Measurements from ENCODE around the gene ZNF530. TPM values are rescaled to one million over a fixed set of nuclear protein-coding genes. Genes with fewer than 3 reads are reported as not detected.
A peak's percentile ranks its signal among the peaks of the same experiment; 100 is the strongest.

The ZNF530 gene
- total RNA-seq, 4 donors from 2014 or later, result 0.70 to 3.9 (median 1.8) TPM

DNA sequence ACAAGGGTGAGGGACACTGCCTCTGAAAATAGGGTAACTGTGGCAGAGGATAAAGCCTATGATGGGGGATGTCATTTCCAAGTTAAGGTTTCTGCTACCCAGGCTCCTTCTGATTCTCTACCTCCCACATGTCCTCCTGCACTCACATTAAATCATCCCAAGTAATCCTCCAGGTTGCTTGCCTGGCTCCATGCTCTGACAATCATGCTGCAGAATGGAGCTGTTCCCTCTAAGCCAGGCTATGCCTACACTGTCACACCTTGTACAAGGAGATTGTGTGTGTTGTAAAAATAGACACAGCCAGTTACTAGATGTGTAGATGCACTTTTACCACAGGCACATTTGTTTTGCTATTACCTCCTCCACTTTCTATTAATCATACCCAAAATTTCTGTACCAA lies 29.0 kb upstream of the ZNF530 start:
- Histone ChIP-seq H3K9me3 (peaks cover 10 to 100% (median 87%) of the 10 kb centered on the region in 3 donors), H3K4me1 (no peaks in the 10 kb centered on the region), H3K4me3 (no peak overlapping the region), H3K27ac (no peak overlapping the region), H3K36me3 (peaks cover 25 to 55% (median 32%) of the 10 kb centered on the region in 3 donors), H3K27me3 (no peaks in the 10 kb centered on the region)
- no peak for DNase-seq
- TF ChIP-seq POLR2A (IDR thresholded peaks at IDR 0.05) (no peak), CTCF (IDR thresholded peaks at IDR 0.05) (no peak)
- intact Hi-C loops (cut with DNase I), result no loop called here

- Histone ChIP-seq H3K4me1 (peaks cover 0 to 3% (median 0%) of the 10 kb centered on the region in 3 donors), H3K27me3 (no peaks in the 10 kb centered on the region), H3K36me3 (peaks cover 32 to 72% (median 35%) of the 10 kb centered on the region in 3 donors), H3K27ac (no peak overlapping the region), H3K4me3 (peak overlapping the region in 1 of 4 donors; percentile 23), H3K9me3 (peaks cover 4 to 100% (median 86%) of the 10 kb centered on the region in 3 donors)
- intact Hi-C loops (cut with DNase I), result no loop called here
- 91 to 96% methylated on average over 3 of the region's 3 CpGs for WGBS, 2 donors
- DNase-seq, result no peak
- TF ChIP-seq POLR2A (IDR thresholded peaks at IDR 0.05) (no peak), CTCF (IDR thresholded peaks at IDR 0.05) (no peak)
These were observed 27.2 kb upstream of the ZNF530 start for GRCh38 chr19:57572415-57572947.

GRCh38 chr19:57576661-57577060 lies 23.0 kb upstream of the ZNF530 start:
- Histone ChIP-seq H3K4me1 (peaks cover 6 to 17% (median 13%) of the 10 kb centered on the region in 3 donors), H3K4me3 (no peak overlapping the region), H3K27ac (no peak overlapping the region), H3K27me3 (no peaks in the 10 kb centered on the region), H3K36me3 (peaks cover 32 to 57% (median 35%) of the 10 kb centered on the region in 3 donors), H3K9me3 (peaks cover 0 to 66% (median 57%) of the 10 kb centered on the region in 3 donors)
- TF ChIP-seq CTCF (IDR thresholded peaks at IDR 0.05), result no peak
- no peak for TF ChIP-seq POLR2A (IDR thresholded peaks at IDR 0.05)
- intact Hi-C loops (cut with DNase I), result no loop called here
- no peak for DNase-seq

- intact Hi-C loops (cut with DNase I), result no loop called here
- H3K9me3 ChIP-seq, result peaks cover 0 to 66% (median 47%) of the 10 kb centered on the region in 3 donors
- H3K4me1 ChIP-seq, result peaks cover 13 to 24% (median 20%) of the 10 kb centered on the region in 3 donors
- 0 to 1% methylated on average over 10 to 16 of the region's 62 CpGs for WGBS, 2 donors
- peak within 1 kb of the TSS; percentile 59 to 92 (median 78) for H3K4me3 ChIP-seq
- H3K27ac ChIP-seq, result peak within 1 kb of the TSS; percentile 78 to 91 (median 81)
- DNase-seq, result peak; percentile 88
- peaks cover 22 to 37% (median 22%) of the 10 kb centered on the region in 3 donors for H3K36me3 ChIP-seq
- H3K27me3 ChIP-seq, result no peaks in the 10 kb centered on the region
- TF ChIP-seq CTCF (IDR thresholded peaks at IDR 0.05) (peak in 1 of 6 experiments; percentile 24), POLR2A (IDR thresholded peaks at IDR 0.05) (peak in 1 of 4 donors; percentile 23)
These were observed 21.0 kb upstream of the ZNF530 start, which contains the start of gene ZNF416 for GRCh38 chr19:57578487-57579205. TSS of gene ZNF416 (minus strand) at chr19:57578911. CDS start at chr19:57578704, 207 bp downstream.

- peak overlapping the region; percentile 36 to 74 (median 62) for H3K4me3 ChIP-seq
- 47% methylated on average over 16 of the region's 21 CpGs; no CpG with 5 or more reads in 1 of the 2 donors for WGBS, 2 donors
- intact Hi-C loops (cut with DNase I), result no loop called here
- H3K36me3 ChIP-seq, result peaks cover 0 to 11% (median 0%) of the 10 kb centered on the region in 3 donors
- peaks cover 0 to 64% (median 19%) of the 10 kb centered on the region in 3 donors for H3K9me3 ChIP-seq
- peaks cover 13 to 29% (median 19%) of the 10 kb centered on the region in 3 donors for H3K4me1 ChIP-seq
- H3K27ac ChIP-seq, result no peak overlapping the region
- no peaks in the 10 kb centered on the region for H3K27me3 ChIP-seq
- TF ChIP-seq CTCF (IDR thresholded peaks at IDR 0.05) (no peak), POLR2A (IDR thresholded peaks at IDR 0.05) (no peak)
- no peak for DNase-seq
These were observed 16.6 kb upstream of the ZNF530 start for GRCh38 chr19:57583104-57583520.
